Effector memory CD8-positive, alpha-beta T cell (primary cell): ENCODE measurements around the gene PCDH19.

ENCODE experiments used
- ATAC-seq: fragments of 150-1000 bp; cut with Tn5 transposase; replicated peaks from 2 replicates; pipeline ENCODE4 v1.10.0; 2021; ENCODE audit warnings: mild to moderate bottlenecking, moderate library complexity
- DNase-seq, 3 experiments: peaks; one replicate each; pipeline ENCODE4 v3.0.0; 2021
- H3K27ac Mint-ChIP-seq, 2 donors: one replicate each; pipeline ENCODE4 v1.8.0; 2022; ENCODE audit warnings: mild to moderate bottlenecking in 2 of 2, mixed read lengths in 2 of 2, moderate library complexity in 2 of 2
- H3K27me3 Mint-ChIP-seq, 2 donors: one replicate each; pipeline ENCODE4 v1.8.0; 2022; ENCODE audit warnings: mixed read lengths in 2 of 2
- H3K36me3 Mint-ChIP-seq: one replicate; pipeline ENCODE4 v1.8.0; 2022; ENCODE audit warnings: mild to moderate bottlenecking, moderate library complexity, mixed read lengths; ENCODE audit not compliant: insufficient read depth
- H3K4me1 Mint-ChIP-seq, 2 donors: one replicate each; pipeline ENCODE4 v1.8.0; 2022; ENCODE audit warnings: low read depth in 2 of 2, mixed read lengths in 2 of 2
- H3K4me3 Mint-ChIP-seq, 2 donors: one replicate each; pipeline ENCODE4 v1.8.0; 2022; ENCODE audit warnings: mild to moderate bottlenecking in 2 of 2, mixed read lengths in 2 of 2, moderate library complexity in 2 of 2
- H3K9me3 Mint-ChIP-seq, 2 donors: one replicate each; pipeline ENCODE4 v1.8.0; 2022; ENCODE audit warnings: mixed read lengths in 2 of 2

PCDH19 gene

GRCh38 chrX:100368167-100368566 lies 41.9 kb downstream of the PCDH19 start:
- Mint-ChIP-seq H3K4me3 (no peak overlapping the region), H3K4me1 (no peaks in the 10 kb centered on the region), H3K9me3 (no peaks in the 10 kb centered on the region), H3K27me3 (no peaks in the 10 kb centered on the region), H3K36me3 (no peaks in the 10 kb centered on the region), H3K27ac (no peak overlapping the region)
- ATAC-seq, result no peak
- DNase-seq, result no peak

- H3K9me3 Mint-ChIP-seq, result no peaks in the 10 kb centered on the region
- ATAC-seq, result no peak
- no peak overlapping the region for H3K27ac Mint-ChIP-seq
These were observed 46.2 kb downstream of the PCDH19 start for GRCh38 chrX:100363896-100364295.

GRCh38 chrX:100358766-100359165 lies 51.3 kb downstream of the PCDH19 start:
- ATAC-seq, result no peak
- no peaks in the 10 kb centered on the region for H3K4me1 Mint-ChIP-seq
- H3K4me3 Mint-ChIP-seq, result no peak overlapping the region
- H3K27me3 Mint-ChIP-seq, result no peaks in the 10 kb centered on the region
- no peaks in the 10 kb centered on the region for H3K9me3 Mint-ChIP-seq
- DNase-seq, result no peak
- no peak overlapping the region for H3K27ac Mint-ChIP-seq
- no peaks in the 10 kb centered on the region for H3K36me3 Mint-ChIP-seq

More at GRCh38 chrX:100363896-100364295, 46.2 kb downstream of the PCDH19 start:
- DNase-seq, result no peak
- H3K27me3 Mint-ChIP-seq, result no peaks in the 10 kb centered on the region
- no peaks in the 10 kb centered on the region for H3K4me1 Mint-ChIP-seq
- H3K36me3 Mint-ChIP-seq, result no peaks in the 10 kb centered on the region
- H3K4me3 Mint-ChIP-seq, result no peak overlapping the region

GRCh38 chrX:100356351-100356896 lies 53.6 kb downstream of the PCDH19 start:
- Mint-ChIP-seq H3K4me1 (no peaks in the 10 kb centered on the region), H3K9me3 (no peaks in the 10 kb centered on the region), H3K36me3 (no peaks in the 10 kb centered on the region), H3K4me3 (no peak overlapping the region), H3K27ac (no peak overlapping the region), H3K27me3 (no peaks in the 10 kb centered on the region)
- ATAC-seq (no peak), DNase-seq (no peak)

GRCh38 chrX:100355680-100356079 lies 54.4 kb downstream of the PCDH19 start:
- Mint-ChIP-seq H3K36me3 (no peaks in the 10 kb centered on the region), H3K27me3 (no peaks in the 10 kb centered on the region), H3K4me1 (no peaks in the 10 kb centered on the region)

GRCh38 chrX:100353326-100353725 lies 56.7 kb downstream of the PCDH19 start:
- no peak for DNase-seq
- Mint-ChIP-seq H3K4me1 (no peaks in the 10 kb centered on the region), H3K27me3 (no peaks in the 10 kb centered on the region), H3K9me3 (no peaks in the 10 kb centered on the region), H3K36me3 (no peaks in the 10 kb centered on the region), H3K4me3 (no peak overlapping the region), H3K27ac (no peak overlapping the region)
- ATAC-seq, result no peak

More at GRCh38 chrX:100355680-100356079, 54.4 kb downstream of the PCDH19 start:
- ATAC-seq (no peak), DNase-seq (no peak)
- no peak overlapping the region for H3K27ac Mint-ChIP-seq
- H3K9me3 Mint-ChIP-seq, result no peaks in the 10 kb centered on the region
- no peak overlapping the region for H3K4me3 Mint-ChIP-seq

- ATAC-seq, result no peak
- no peak overlapping the region for H3K27ac Mint-ChIP-seq
- no peak for DNase-seq
- H3K27me3 Mint-ChIP-seq, result no peaks in the 10 kb centered on the region
- H3K9me3 Mint-ChIP-seq, result no peaks in the 10 kb centered on the region
- H3K36me3 Mint-ChIP-seq, result no peaks in the 10 kb centered on the region
- no peaks in the 10 kb centered on the region for H3K4me1 Mint-ChIP-seq
- H3K4me3 Mint-ChIP-seq, result no peak overlapping the region
These were observed 59.2 kb downstream of the PCDH19 start for GRCh38 chrX:100350704-100351489.

- no peaks in the 10 kb centered on the region for H3K27me3 Mint-ChIP-seq
- no peaks in the 10 kb centered on the region for H3K36me3 Mint-ChIP-seq
- H3K27ac Mint-ChIP-seq, result no peak overlapping the region
- no peak for ATAC-seq
- no peaks in the 10 kb centered on the region for H3K9me3 Mint-ChIP-seq
- no peak overlapping the region for H3K4me3 Mint-ChIP-seq
- DNase-seq, result no peak
- H3K4me1 Mint-ChIP-seq, result no peaks in the 10 kb centered on the region
These were observed 60.7 kb downstream of the PCDH19 start for GRCh38 chrX:100349391-100349790.

GRCh38 chrX:100341142-100341510 lies 68.9 kb downstream of the PCDH19 start:
- no peak overlapping the region for H3K27ac Mint-ChIP-seq
- no peak overlapping the region for H3K4me3 Mint-ChIP-seq
- ATAC-seq, result no peak
- no peaks in the 10 kb centered on the region for H3K9me3 Mint-ChIP-seq
- no peaks in the 10 kb centered on the region for H3K27me3 Mint-ChIP-seq
- DNase-seq, result no peak
- H3K36me3 Mint-ChIP-seq, result peaks cover 4% of the 10 kb centered on the region
- H3K4me1 Mint-ChIP-seq, result no peaks in the 10 kb centered on the region

GRCh38 chrX:100340491-100341141 lies 69.5 kb downstream of the PCDH19 start:
- no peaks in the 10 kb centered on the region for H3K4me1 Mint-ChIP-seq
- H3K27ac Mint-ChIP-seq, result no peak overlapping the region
- no peak overlapping the region for H3K4me3 Mint-ChIP-seq
- DNase-seq, result no peak
- no peaks in the 10 kb centered on the region for H3K27me3 Mint-ChIP-seq
- H3K36me3 Mint-ChIP-seq, result peaks cover 4% of the 10 kb centered on the region
- H3K9me3 Mint-ChIP-seq, result no peaks in the 10 kb centered on the region
- ATAC-seq, result no peak

GRCh38 chrX:100328351-100328750 lies 81.7 kb downstream of the PCDH19 start:
- no peak overlapping the region for H3K27ac Mint-ChIP-seq
- H3K4me1 Mint-ChIP-seq, result no peaks in the 10 kb centered on the region
- peaks cover 0 to 1% of the 10 kb centered on the region in 2 donors for H3K9me3 Mint-ChIP-seq
- ATAC-seq (no peak), DNase-seq (no peak)
- H3K4me3 Mint-ChIP-seq, result no peak overlapping the region
- H3K36me3 Mint-ChIP-seq, result no peaks in the 10 kb centered on the region
- H3K27me3 Mint-ChIP-seq, result no peaks in the 10 kb centered on the region

GRCh38 chrX:100319716-100320115 lies 90.4 kb downstream of the PCDH19 start:
- no peak for ATAC-seq
- H3K4me3 Mint-ChIP-seq, result no peak overlapping the region
- no peaks in the 10 kb centered on the region for H3K27me3 Mint-ChIP-seq
- H3K27ac Mint-ChIP-seq, result no peak overlapping the region
- no peaks in the 10 kb centered on the region for H3K36me3 Mint-ChIP-seq
- no peak for DNase-seq
- H3K4me1 Mint-ChIP-seq, result no peaks in the 10 kb centered on the region
- H3K9me3 Mint-ChIP-seq, result peaks cover 0 to 1% of the 10 kb centered on the region in 2 donors

- Mint-ChIP-seq H3K9me3 (no peaks in the 10 kb centered on the region), H3K4me3 (no peak overlapping the region), H3K27me3 (no peaks in the 10 kb centered on the region), H3K27ac (no peak overlapping the region), H3K36me3 (no peaks in the 10 kb centered on the region), H3K4me1 (no peaks in the 10 kb centered on the region)
- ATAC-seq, result no peak
- DNase-seq, result no peak
These were observed 93.1 kb downstream of the PCDH19 start for GRCh38 chrX:100316987-100317386.

GRCh38 chrX:100315566-100315965 lies 94.5 kb downstream of the PCDH19 start:
- ATAC-seq, result no peak
- H3K36me3 Mint-ChIP-seq, result no peaks in the 10 kb centered on the region
- DNase-seq, result no peak

More at GRCh38 chrX:100315566-100315965, 94.5 kb downstream of the PCDH19 start:
- Mint-ChIP-seq H3K9me3 (no peaks in the 10 kb centered on the region), H3K4me3 (no peak overlapping the region), H3K27me3 (no peaks in the 10 kb centered on the region), H3K27ac (no peak overlapping the region), H3K4me1 (no peaks in the 10 kb centered on the region)
